Measurements from ENCODE around the gene RNF212.
A peak's percentile ranks its signal among the peaks of the same experiment; 100 is the strongest.

DNA sequence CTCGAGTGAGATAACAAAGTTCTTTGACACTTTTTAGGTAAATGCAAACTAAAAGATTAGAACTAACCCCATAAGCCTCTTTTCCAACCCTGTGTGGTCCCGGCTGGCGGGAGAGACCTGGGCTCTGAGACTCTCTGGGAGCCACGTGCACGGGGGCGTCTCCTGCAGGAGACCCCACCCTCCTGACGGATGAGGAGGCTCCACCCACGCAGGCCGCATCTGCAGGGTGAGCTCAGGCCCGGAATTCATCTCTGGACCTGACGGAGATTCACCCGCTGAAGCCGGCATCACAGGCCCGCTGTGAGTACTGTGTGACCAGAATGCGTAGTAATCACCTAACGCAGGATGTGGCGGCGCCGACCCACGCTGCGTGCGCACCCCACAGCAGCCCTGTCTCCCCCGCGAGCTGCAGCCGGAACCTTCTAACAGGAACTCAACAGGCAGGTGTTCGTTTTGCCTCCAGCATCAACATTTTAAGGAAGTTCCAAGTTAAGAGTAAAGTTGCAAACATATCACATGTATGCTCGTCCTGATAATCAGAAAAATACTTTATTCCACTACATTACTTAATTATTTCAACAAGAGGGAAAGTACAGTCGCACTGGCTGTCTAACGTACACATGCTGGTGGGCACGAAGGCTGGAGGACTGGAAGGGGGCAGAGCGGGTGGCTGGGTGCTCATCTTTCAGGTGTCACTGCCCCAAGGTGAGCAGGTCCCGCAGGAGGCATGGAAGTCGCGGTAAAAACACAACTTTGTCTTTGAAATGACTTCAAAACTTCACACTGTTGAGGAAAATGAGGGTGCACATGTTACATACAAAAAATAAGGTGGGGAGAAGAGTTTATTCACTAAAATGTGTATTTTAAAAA lies 57.4 kb downstream of the RNF212 start:
- peak in 1 of 3 donors; percentile 33 for TF ChIP-seq POLR2AphosphoS5 (IDR thresholded peaks at IDR 0.05)
- TF ChIP-seq, protein P1, sequence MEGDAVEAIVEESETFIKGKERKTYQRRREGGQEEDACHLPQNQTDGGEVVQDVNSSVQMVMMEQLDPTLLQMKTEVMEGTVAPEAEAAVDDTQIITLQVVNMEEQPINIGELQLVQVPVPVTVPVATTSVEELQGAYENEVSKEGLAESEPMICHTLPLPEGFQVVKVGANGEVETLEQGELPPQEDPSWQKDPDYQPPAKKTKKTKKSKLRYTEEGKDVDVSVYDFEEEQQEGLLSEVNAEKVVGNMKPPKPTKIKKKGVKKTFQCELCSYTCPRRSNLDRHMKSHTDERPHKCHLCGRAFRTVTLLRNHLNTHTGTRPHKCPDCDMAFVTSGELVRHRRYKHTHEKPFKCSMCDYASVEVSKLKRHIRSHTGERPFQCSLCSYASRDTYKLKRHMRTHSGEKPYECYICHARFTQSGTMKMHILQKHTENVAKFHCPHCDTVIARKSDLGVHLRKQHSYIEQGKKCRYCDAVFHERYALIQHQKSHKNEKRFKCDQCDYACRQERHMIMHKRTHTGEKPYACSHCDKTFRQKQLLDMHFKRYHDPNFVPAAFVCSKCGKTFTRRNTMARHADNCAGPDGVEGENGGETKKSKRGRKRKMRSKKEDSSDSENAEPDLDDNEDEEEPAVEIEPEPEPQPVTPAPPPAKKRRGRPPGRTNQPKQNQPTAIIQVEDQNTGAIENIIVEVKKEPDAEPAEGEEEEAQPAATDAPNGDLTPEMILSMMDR (IDR thresholded peaks at IDR 0.05) = no peak

Measured in stomach (tissue), 4 donors.